Smooth muscle cell (in vitro differentiated cells): Measurements from ENCODE around the gene PLIN4. TPM values are rescaled to one million over a fixed set of nuclear protein-coding genes. Genes with fewer than 3 reads are reported as not detected.
A peak's percentile ranks its signal among the peaks of the same experiment; 100 is the strongest.

Experiments
- DNase-seq: peaks from one replicate; lab custom pipeline; 2025; ENCODE audit not compliant: unreplicated experiment; lab: John Stamatoyannopoulos, UW
- H2AFZ ChIP-seq: fragments of 200-600 bp; sonication (generic); 2 replicates; pipeline ENCODE4 v1.6.0; 2016; ENCODE audit warnings: antibody characterized with exemption, low read depth, mild to moderate bottlenecking
- H3F3A ChIP-seq: fragments of 200-600 bp; sonication (generic); 2 replicates; pipeline ENCODE4 v1.6.0; 2017; ENCODE audit warnings: antibody characterized with exemption, low read depth
- H3K27ac ChIP-seq: fragments of 200-600 bp; sonication (generic); 2 replicates; pipeline ENCODE4 v1.5.1; 2016; ENCODE audit warnings: low read depth, mild to moderate bottlenecking
- H3K27me3 ChIP-seq: fragments of 200-600 bp; sonication (generic); 2 replicates; pipeline ENCODE4 v1.6.1; 2016; ENCODE audit warnings: low read depth, mild to moderate bottlenecking
- H3K36me3 ChIP-seq: fragments of 200-600 bp; sonication (generic); 2 replicates; pipeline ENCODE4 v1.5.1; 2016; ENCODE audit warnings: low read depth
- H3K4me1 ChIP-seq: fragments of 200-600 bp; sonication (generic); 2 replicates; pipeline ENCODE4 v1.5.1; 2016; ENCODE audit warnings: low read depth
- H3K4me2 ChIP-seq: fragments of 200-600 bp; sonication (generic); 2 replicates; pipeline ENCODE4 v1.6.0; 2016; ENCODE audit warnings: mild to moderate bottlenecking
- H3K4me3 ChIP-seq: fragments of 200-600 bp; sonication (generic); 2 replicates; pipeline ENCODE4 v1.5.1; 2016; ENCODE audit warnings: mild to moderate bottlenecking
- H3K79me2 ChIP-seq: fragments of 200-600 bp; sonication (generic); 2 replicates; pipeline ENCODE4 v1.6.0; 2016; ENCODE audit warnings: low read depth, mild to moderate bottlenecking
- H3K9ac ChIP-seq: fragments of 200-600 bp; sonication (generic); 2 replicates; pipeline ENCODE4 v1.6.0; 2016; ENCODE audit warnings: low read depth
- H3K9me3 ChIP-seq: fragments of 200-600 bp; sonication (generic); replicated peaks from 2 replicates; pipeline ENCODE4 v1.5.1; 2016; ENCODE audit warnings: low read depth
- H4K20me1 ChIP-seq: fragments of 200-600 bp; sonication (generic); 2 replicates; pipeline ENCODE4 v1.6.0; 2016; ENCODE audit warnings: low read depth
- CTCF ChIP-seq: fragments of 200-600 bp; sonication (generic); IDR thresholded peaks from 2 replicates; pipeline ENCODE4 v1.5.1; 2017; ENCODE audit warnings: borderline replicate concordance, mild to moderate bottlenecking, antibody characterized with exemption; ENCODE audit not compliant: insufficient read depth, poor library complexity, severe bottlenecking
- WGBS: methylation state at CpG from one replicate; pipeline ENCODE4 v1.1.7; 2016; ENCODE audit warnings: low lambda C conversion rate; 5-methylcytosine and 5-hydroxymethylcytosine counted together
- polyA plus RNA-seq: library from polyadenylated mRNA; unstranded; fragments of >200 nt; fragmentation: Nextera tagmentation; extraction: Ambion mirVana; gene quantifications from 2 replicates; pipeline ENCODE4 v1.2.1, GENCODE V29; 2016
- total RNA-seq: library from RNA; depleted of rRNA; stranded (reverse); fragments of >200 nt; gene quantifications from 2 replicates; pipeline ENCODE4 v1.2.3, GENCODE V29; 2014

The PLIN4 gene
- total and polyA plus RNA-seq, 2 experiments from 2014 or later = 0.23 TPM; not detected in 1

GRCh38 chr19:4456843-4457653, 61.2 kb downstream of the PLIN4 start:
- 5% methylated on average over 16 of the region's 53 CpGs for WGBS

GRCh38 chr19:4456476-4456842, 61.8 kb downstream of the PLIN4 start:
- no peaks in the 10 kb centered on the region for H3K9me3 ChIP-seq
- peaks cover 27% of the 10 kb centered on the region for H4K20me1 ChIP-seq
- H3K4me1 ChIP-seq = peaks cover 24% of the 10 kb centered on the region
- no peaks in the 10 kb centered on the region for H3K27me3 ChIP-seq
- H3F3A ChIP-seq = no peaks in the 10 kb centered on the region
- H3K9ac ChIP-seq = peak overlapping the region; percentile 99
- H3K36me3 ChIP-seq = no peaks in the 10 kb centered on the region
- 3% methylated on average over 9 of the region's 9 CpGs for WGBS
- H3K79me2 ChIP-seq = peaks cover 25% of the 10 kb centered on the region
- peak overlapping the region; percentile 96 for H3K27ac ChIP-seq
- peak overlapping the region; percentile 96 for H3K4me2 ChIP-seq
- TF ChIP-seq CTCF = no peak
- peak overlapping the region; percentile 89 for H3K4me3 ChIP-seq
- H2AFZ ChIP-seq = no peak overlapping the region
- DNase-seq = peak; percentile 68

More at GRCh38 chr19:4456843-4457653, 61.2 kb downstream of the PLIN4 start:
- Histone ChIP-seq H4K20me1 (peaks cover 27% of the 10 kb centered on the region), H3K9ac (peak overlapping the region; percentile 99), H3K4me3 (peak overlapping the region; percentile 89), H2AFZ (no peak overlapping the region), H3K79me2 (peaks cover 25% of the 10 kb centered on the region), H3K27ac (peak overlapping the region; percentile 96), H3K4me1 (peaks cover 24% of the 10 kb centered on the region), H3K4me2 (peak overlapping the region; percentile 96), H3K27me3 (no peaks in the 10 kb centered on the region), H3K36me3 (no peaks in the 10 kb centered on the region), H3K9me3 (no peaks in the 10 kb centered on the region), H3F3A (no peaks in the 10 kb centered on the region)
- peak; percentile 77 for DNase-seq
- no peak for TF ChIP-seq CTCF

- Histone ChIP-seq H3K9ac (peak overlapping the region; percentile 99), H3K4me3 (peak overlapping the region; percentile 89)
- no peak for TF ChIP-seq CTCF
Observed at GRCh38 chr19:4455719-4456475, 62.4 kb downstream of the PLIN4 start.

More at GRCh38 chr19:4455719-4456475, 62.4 kb downstream of the PLIN4 start:
- Histone ChIP-seq H3F3A (no peaks in the 10 kb centered on the region), H3K36me3 (no peaks in the 10 kb centered on the region), H3K79me2 (peaks cover 25% of the 10 kb centered on the region), H3K4me1 (peaks cover 24% of the 10 kb centered on the region), H3K9me3 (no peaks in the 10 kb centered on the region), H4K20me1 (peaks cover 30% of the 10 kb centered on the region), H2AFZ (no peak overlapping the region), H3K27ac (peak overlapping the region; percentile 96), H3K4me2 (peak overlapping the region; percentile 96), H3K27me3 (no peaks in the 10 kb centered on the region)
- DNase-seq = peak; percentile 43
- 60% methylated on average over 8 of the region's 15 CpGs for WGBS
